Suprapubic skin (tissue), 4 donors: ENCODE measurements around the gene IL15RA. TPM values are rescaled to one million over a fixed set of nuclear protein-coding genes. Genes with fewer than 3 reads are reported as not detected.

Source experiments
- DNase-seq, 2 donors: peaks; one replicate each; pipeline ENCODE4 v3.0.0-alpha.2; 2019; ENCODE audit warnings: low spot score in 2 of 2
- H3K27ac ChIP-seq: fragments of 200-600 bp; sonication (generic); one replicate; pipeline ENCODE4 v1.5.1; 2019
- H3K27me3 ChIP-seq: fragments of 200-600 bp; sonication (generic); one replicate; pipeline ENCODE4 v1.5.1; 2019
- H3K36me3 ChIP-seq: fragments of 200-600 bp; sonication (generic); one replicate; pipeline ENCODE4 v1.5.1; 2019
- H3K4me1 ChIP-seq: fragments of 200-600 bp; sonication (generic); one replicate; pipeline ENCODE4 v1.5.1; 2019
- H3K4me3 ChIP-seq: fragments of 200-600 bp; sonication (generic); one replicate; pipeline ENCODE4 v1.5.1; 2019; ENCODE audit warnings: mild to moderate bottlenecking
- H3K9me3 ChIP-seq: fragments of 200-600 bp; sonication (generic); one replicate; pipeline ENCODE4 v1.5.1; 2019
- CTCF ChIP-seq, 2 donors: fragments of 200-600 bp in 1 of 2; fragments of 450-650 bp in 1 of 2; sonication (generic) in 1 of 2; IDR thresholded peaks; one replicate each; pipeline ENCODE4 v1.5.1; 2016 to 2019; ENCODE audit warnings: antibody characterized with exemption in 2 of 2, mild to moderate bottlenecking in 1 of 2, moderate library complexity in 1 of 2
- EP300 ChIP-seq: sonication (generic); formaldehyde crosslinking; IDR thresholded peaks from one replicate; pipeline ENCODE4 v1.6.1; 2017; ENCODE audit warnings: antibody characterized with exemption
- POLR2A ChIP-seq, 2 donors: fragments of 450-650 bp; IDR thresholded peaks; one replicate each; pipeline ENCODE4 v1.6.1; 2017; ENCODE audit warnings: antibody characterized with exemption in 2 of 2, mild to moderate bottlenecking in 2 of 2, moderate library complexity in 2 of 2
- POLR2AphosphoS5 ChIP-seq, 3 donors: sonication (generic); formaldehyde crosslinking; IDR thresholded peaks; one replicate each; pipeline ENCODE4 v1.6.1; 2017; ENCODE audit warnings: antibody characterized with exemption in 3 of 3
- WGBS: methylation state at CpG from one replicate; pipeline ENCODE4 v1.1.5; 2018; 5-methylcytosine and 5-hydroxymethylcytosine counted together
- total RNA-seq, 4 donors: library from RNA; depleted of rRNA; stranded (reverse); fragments of >200 nt; gene quantifications; one replicate each; pipeline ENCODE4 v1.1.0, GENCODE V29; 2016

The IL15RA gene
- total RNA-seq, 4 donors from 2014 or later = 14.1 to 26.5 (median 16.4) TPM

GRCh38 chr10:6010569-6010968, 33.2 kb upstream of the IL15RA start:
- H3K36me3 ChIP-seq = no peaks in the 10 kb centered on the region
- H3K27ac ChIP-seq = no peak overlapping the region
- DNase-seq = no peak
- 92% methylated on average over 3 of the region's 3 CpGs for WGBS
- no peaks in the 10 kb centered on the region for H3K9me3 ChIP-seq
- no peak for TF ChIP-seq POLR2AphosphoS5 (IDR thresholded peaks at IDR 0.05)
- no peak for TF ChIP-seq CTCF (IDR thresholded peaks at IDR 0.05)
- TF ChIP-seq EP300 = no peak
- no peak for TF ChIP-seq POLR2A (IDR thresholded peaks at IDR 0.05)
- no peaks in the 10 kb centered on the region for H3K27me3 ChIP-seq
- peaks cover 19% of the 10 kb centered on the region for H3K4me1 ChIP-seq
- no peak overlapping the region for H3K4me3 ChIP-seq

- H3K36me3 ChIP-seq = no peaks in the 10 kb centered on the region
- 90% methylated on average over 4 of the region's 4 CpGs for WGBS
- no peak for DNase-seq
- H3K27ac ChIP-seq = no peak overlapping the region
- H3K4me3 ChIP-seq = no peak overlapping the region
- TF ChIP-seq POLR2A (IDR thresholded peaks at IDR 0.05) (no peak), POLR2AphosphoS5 (IDR thresholded peaks at IDR 0.05) (no peak), EP300 (no peak), CTCF (IDR thresholded peaks at IDR 0.05) (no peak)
- peaks cover 19% of the 10 kb centered on the region for H3K4me1 ChIP-seq
- no peaks in the 10 kb centered on the region for H3K27me3 ChIP-seq
- H3K9me3 ChIP-seq = no peaks in the 10 kb centered on the region
Measured at GRCh38 chr10:6009961-6010360, 32.6 kb upstream of the IL15RA start.

GRCh38 chr10:6009150-6009549, 31.8 kb upstream of the IL15RA start:
- 28% methylated on average over 2 of the region's 2 CpGs for WGBS
- Histone ChIP-seq H3K36me3 (no peaks in the 10 kb centered on the region), H3K9me3 (no peaks in the 10 kb centered on the region), H3K27ac (peak overlapping the region; percentile 56), H3K27me3 (no peaks in the 10 kb centered on the region), H3K4me3 (peak overlapping the region; percentile 16), H3K4me1 (peaks cover 16% of the 10 kb centered on the region)
- no peak for DNase-seq
- no peak for TF ChIP-seq CTCF (IDR thresholded peaks at IDR 0.05)
- TF ChIP-seq POLR2AphosphoS5 (IDR thresholded peaks at IDR 0.05) = no peak
- TF ChIP-seq EP300 = no peak
- no peak for TF ChIP-seq POLR2A (IDR thresholded peaks at IDR 0.05)

- Histone ChIP-seq H3K4me3 (peak overlapping the region; percentile 16), H3K36me3 (no peaks in the 10 kb centered on the region), H3K27me3 (no peaks in the 10 kb centered on the region), H3K9me3 (no peaks in the 10 kb centered on the region), H3K27ac (peak overlapping the region; percentile 56), H3K4me1 (peaks cover 13% of the 10 kb centered on the region)
- DNase-seq = no peak
- 40% methylated on average over 5 of the region's 5 CpGs for WGBS
- TF ChIP-seq POLR2AphosphoS5 (IDR thresholded peaks at IDR 0.05) (no peak), EP300 (no peak), POLR2A (IDR thresholded peaks at IDR 0.05) (no peak)
Measured at GRCh38 chr10:6008497-6009142, 31.3 kb upstream of the IL15RA start.

GRCh38 chr10:6006991-6007390, 29.6 kb upstream of the IL15RA start:
- DNase-seq = no peak
- H3K4me3 ChIP-seq = no peak overlapping the region
- H3K27me3 ChIP-seq = no peaks in the 10 kb centered on the region
- peaks cover 13% of the 10 kb centered on the region for H3K4me1 ChIP-seq
- no peaks in the 10 kb centered on the region for H3K9me3 ChIP-seq
- no peak overlapping the region for H3K27ac ChIP-seq
- no peak for TF ChIP-seq POLR2A (IDR thresholded peaks at IDR 0.05)
- TF ChIP-seq POLR2AphosphoS5 (IDR thresholded peaks at IDR 0.05) = no peak
- no peak for TF ChIP-seq CTCF (IDR thresholded peaks at IDR 0.05)
- TF ChIP-seq EP300 = no peak
- H3K36me3 ChIP-seq = no peaks in the 10 kb centered on the region
- WGBS = 0% methylated on average over 1 of the region's 1 CpG

GRCh38 chr10:6006546-6006945, 29.2 kb upstream of the IL15RA start:
- TF ChIP-seq CTCF (IDR thresholded peaks at IDR 0.05) = no peak
- TF ChIP-seq EP300 = no peak
- Histone ChIP-seq H3K27ac (no peak overlapping the region), H3K4me1 (peaks cover 13% of the 10 kb centered on the region), H3K36me3 (no peaks in the 10 kb centered on the region), H3K9me3 (no peaks in the 10 kb centered on the region), H3K4me3 (no peak overlapping the region), H3K27me3 (no peaks in the 10 kb centered on the region)
- no peak for DNase-seq
- WGBS = 89% methylated on average over 3 of the region's 3 CpGs
